A673 (cell line): ENCODE measurements around the gene SAPCD1. TPM values are rescaled to one million over a fixed set of nuclear protein-coding genes. Genes with fewer than 3 reads are reported as not detected.

Source experiments
- BruUV-seq: library from RNA; stranded (reverse); fragments of 400-500 nt; replicated peaks from 2 replicates; lab custom pipeline; 2021; lab: Mats Ljungman, UMichigan
- CTCF ChIA-PET: fragments of 300-600 bp; sonication (Branson Sonifier 250); formaldehyde crosslinking; loops from one replicate; lab custom pipeline; 2022; ENCODE audit warnings: antibody characterized with exemption; lab: Charles Lee
- POLR2A ChIA-PET: fragments of 300-600 bp; sonication (Branson Sonifier 250); formaldehyde crosslinking; loops from one replicate; lab custom pipeline; 2022; ENCODE audit warnings: antibody characterized with exemption; ENCODE audit not compliant: low non-redundant PET; lab: Charles Lee
- DNase-seq: peaks from one replicate; pipeline ENCODE4 v3.0.0-alpha.2; 2015; ENCODE audit warnings: low spot score
- H3K27ac ChIP-seq: fragments of 200-600 bp; sonication (generic); 2 replicates; pipeline ENCODE4 v1.5.1; 2016; ENCODE audit warnings: mixed run types, low read depth, mild to moderate bottlenecking, mixed read lengths, antibody characterized with exemption, low read length; ENCODE audit not compliant: poor library complexity, severe bottlenecking
- H3K27me3 ChIP-seq: fragments of 200-600 bp; sonication (generic); replicated peaks from 2 replicates; pipeline ENCODE4 v1.6.1; 2017; ENCODE audit warnings: mixed run types, low read depth, mild to moderate bottlenecking, mixed read lengths, antibody characterized with exemption, low read length; ENCODE audit not compliant: insufficient read depth, poor library complexity
- H3K36me3 ChIP-seq: fragments of 200-600 bp; sonication (generic); 2 replicates; pipeline ENCODE4 v1.6.1; 2016; ENCODE audit warnings: mixed run types, mild to moderate bottlenecking, mixed read lengths, antibody characterized with exemption, low read length; ENCODE audit not compliant: insufficient read depth, poor library complexity, severe bottlenecking
- H3K4me1 ChIP-seq: fragments of 200-600 bp; sonication (generic); 2 replicates; pipeline ENCODE4 v1.6.1; 2017; ENCODE audit warnings: mixed run types, mild to moderate bottlenecking, mixed read lengths, antibody characterized with exemption, low read length; ENCODE audit not compliant: insufficient read depth, poor library complexity, severe bottlenecking
- H3K4me3 ChIP-seq: fragments of 200-600 bp; sonication (generic); 2 replicates; pipeline ENCODE4 v1.5.1; 2016; ENCODE audit warnings: low read depth, mixed run types, mild to moderate bottlenecking, mixed read lengths, low read length; ENCODE audit not compliant: poor library complexity, severe bottlenecking
- H3K9me3 ChIP-seq: fragments of 200-600 bp; sonication (generic); 2 replicates; pipeline ENCODE4 v1.6.1; 2016; ENCODE audit warnings: mixed run types, low read depth, mild to moderate bottlenecking, mixed read lengths, antibody characterized with exemption, low read length; ENCODE audit not compliant: poor library complexity, severe bottlenecking
- CTCF ChIP-seq: fragments of 300-800, 200-600 bp; sonication (generic); conservative IDR thresholded peaks from 2 replicates; pipeline ENCODE4 v1.5.1; 2017; ENCODE audit warnings: low read depth, mild to moderate bottlenecking, antibody characterized with exemption, low read length, moderate library complexity, mixed read lengths
- EZH2 ChIP-seq: fragments of 200-600 bp; sonication (generic); IDR thresholded peaks from 2 replicates; pipeline ENCODE4 v1.6.1; 2017; ENCODE audit warnings: borderline replicate concordance, low read depth, mild to moderate bottlenecking, mixed read lengths, antibody characterized with exemption, low read length; ENCODE audit not compliant: poor library complexity, severe bottlenecking
- intact Hi-C: fragments of 100-400 bp; cut with micrococcal nuclease; formaldehyde crosslinking; loops from one replicate; pipeline ENCODE4 v1.10.0; 2022; ENCODE audit not compliant: unreplicated experiment
- total RNA-seq: library from RNA; stranded (reverse); gene quantifications from 2 replicates; pipeline ENCODE4 v1.2.3, GENCODE V29; 2021

The SAPCD1 gene
- total RNA-seq, 1 experiment from 2014 or later, result 9.9 TPM

- Histone ChIP-seq H3K9me3 (no peaks in the 10 kb centered on the region), H3K4me3 (no peak overlapping the region), H3K4me1 (peaks cover 7% of the 10 kb centered on the region), H3K27ac (no peak overlapping the region), H3K27me3 (no peaks in the 10 kb centered on the region), H3K36me3 (no peaks in the 10 kb centered on the region)
- no peak for DNase-seq
- POLR2A ChIA-PET, result no interaction called here
- BruUV-seq, result no TSS peak
- TF ChIP-seq EZH2, result no peak
- TF ChIP-seq CTCF, result no peak
- CTCF ChIA-PET, result no interaction called here
- intact Hi-C loops, result no loop called here
Observed at GRCh38 chr6:31811645-31812044, 49.2 kb downstream of the SAPCD1 start.

GRCh38 chr6:31813465-31813849, 51.0 kb downstream of the SAPCD1 start:
- Histone ChIP-seq H3K36me3 (no peaks in the 10 kb centered on the region), H3K9me3 (no peaks in the 10 kb centered on the region), H3K4me3 (peak overlapping the region; percentile 29), H3K27ac (peak overlapping the region; percentile 85), H3K27me3 (no peaks in the 10 kb centered on the region), H3K4me1 (peaks cover 7% of the 10 kb centered on the region)
- intact Hi-C loops, result no loop called here
- BruUV-seq, result no TSS peak
- CTCF ChIA-PET, result interaction anchor here (1.4 kb wide), 1 partner anchor 17 kb away, joined by 5 read pairs; no protein-coding TSS in a partner anchor
- POLR2A ChIA-PET, result no interaction called here
- no peak for DNase-seq
- no peak for TF ChIP-seq CTCF
- no peak for TF ChIP-seq EZH2

Other genes starting within 250 kb of the SAPCD1 start
- not detected in 2 replicates for gene MCCD1, start 233.7 kb upstream of the SAPCD1 start, total RNA-seq
- 558 and 594 TPM in 2 replicates for gene DDX39B, start 220.7 kb upstream of the SAPCD1 start, total RNA-seq
- 2.5 and 3.1 TPM in 2 replicates for gene ATP6V1G2, start 216.0 kb upstream of the SAPCD1 start, total RNA-seq
- gene NFKBIL1, start 215.0 kb upstream of the SAPCD1 start, total RNA-seq, result 15.7 and 17.2 TPM in 2 replicates
- not detected in 2 replicates for gene LTA, start 190.4 kb upstream of the SAPCD1 start, total RNA-seq
- gene TNF, start 187.1 kb upstream of the SAPCD1 start, total RNA-seq, result 0.17 and 0.42 TPM in 2 replicates
- gene LTB, start 180.2 kb upstream of the SAPCD1 start, total RNA-seq, result not detected in 2 replicates
- gene LST1, start 176.4 kb upstream of the SAPCD1 start, total RNA-seq, result not detected in 2 replicates
- gene NCR3, start 169.7 kb upstream of the SAPCD1 start, total RNA-seq, result not detected in 2 replicates
- gene AIF1, start 147.4 kb upstream of the SAPCD1 start, total RNA-seq, result 0.64 and 0.68 TPM in 2 replicates
- 289 and 313 TPM in 2 replicates for gene PRRC2A, start 141.9 kb upstream of the SAPCD1 start, total RNA-seq
- 391 and 393 TPM in 2 replicates for gene BAG6, start 110.0 kb upstream of the SAPCD1 start, total RNA-seq
- 2.5 and 4.8 TPM in 2 replicates for gene APOM, start 106.8 kb upstream of the SAPCD1 start, total RNA-seq
- 20.1 and 21.3 TPM in 2 replicates for gene C6orf47, start 101.9 kb upstream of the SAPCD1 start, total RNA-seq
- 27.7 and 32.0 TPM in 2 replicates for gene GPANK1, start 97.7 kb upstream of the SAPCD1 start, total RNA-seq
- 252 and 253 TPM in 2 replicates for gene CSNK2B, start 96.6 kb upstream of the SAPCD1 start, total RNA-seq
- 18.9 and 19.4 TPM in 2 replicates for gene LY6G5B, start 92.7 kb upstream of the SAPCD1 start, total RNA-seq
- gene LY6G5C, start 81.6 kb upstream of the SAPCD1 start, total RNA-seq, result 3.9 and 6.8 TPM in 2 replicates
- gene ABHD16A, start 59.3 kb upstream of the SAPCD1 start, total RNA-seq, result 36.3 and 45.6 TPM in 2 replicates
- not detected in 2 replicates for gene LY6G6F, start 55.8 kb upstream of the SAPCD1 start, total RNA-seq
- gene LY6G6D, start 47.3 kb upstream of the SAPCD1 start, total RNA-seq, result not detected in 2 replicates
- 0.42 and 0.80 TPM in 2 replicates for gene LY6G6C, start 40.9 kb upstream of the SAPCD1 start, total RNA-seq
- gene MPIG6B, start 39.3 kb upstream of the SAPCD1 start, total RNA-seq, result not detected in 2 replicates
- 68.2 and 86.7 TPM in 2 replicates for gene DDAH2, start 33.4 kb upstream of the SAPCD1 start, total RNA-seq
- 371 and 431 TPM in 2 replicates for gene CLIC1, start 26.1 kb upstream of the SAPCD1 start, total RNA-seq
- 76.4 and 102 TPM in 2 replicates for gene MSH5, start 22.7 kb upstream of the SAPCD1 start, total RNA-seq
- gene VWA7, start 14.7 kb downstream of the SAPCD1 start, total RNA-seq, result 2.7 and 2.8 TPM in 2 replicates
- gene VARS1, start 33.1 kb downstream of the SAPCD1 start, total RNA-seq, result 233 and 247 TPM in 2 replicates
- 99.8 and 104 TPM in 2 replicates for gene LSM2, start 44.3 kb downstream of the SAPCD1 start, total RNA-seq
- 1.1 and 1.4 TPM in 2 replicates for gene HSPA1L, start 52.6 kb downstream of the SAPCD1 start, total RNA-seq
- gene HSPA1A, start 52.9 kb downstream of the SAPCD1 start, total RNA-seq, result 113 and 129 TPM in 2 replicates
- gene HSPA1B, start 65.1 kb downstream of the SAPCD1 start, total RNA-seq, result 116 and 131 TPM in 2 replicates
- 28.5 and 34.3 TPM in 2 replicates for gene NEU1, start 100.2 kb downstream of the SAPCD1 start, total RNA-seq
- not detected in 2 replicates for gene SLC44A4, start 116.3 kb downstream of the SAPCD1 start, total RNA-seq
- 117 TPM in 2 replicates for gene EHMT2, start 135.0 kb downstream of the SAPCD1 start, total RNA-seq
- 21.3 and 25.5 TPM in 2 replicates for gene ZBTB12, start 139.4 kb downstream of the SAPCD1 start, total RNA-seq
- gene C2, start 165.1 kb downstream of the SAPCD1 start, total RNA-seq, result 0.56 and 1.2 TPM in 2 replicates
- gene CFB, start 183.4 kb downstream of the SAPCD1 start, total RNA-seq, result 0.32 TPM in 1 of 2 replicates, not detected in the other
- 94.3 and 96.8 TPM in 2 replicates for gene NELFE, start 196.3 kb downstream of the SAPCD1 start, total RNA-seq
- 64.2 and 71.3 TPM in 2 replicates for gene SKIC2, start 196.5 kb downstream of the SAPCD1 start, total RNA-seq
- gene DXO, start 209.5 kb downstream of the SAPCD1 start, total RNA-seq, result 35.6 and 37.2 TPM in 2 replicates
- 4.6 TPM in 2 replicates for gene C4A, start 219.4 kb downstream of the SAPCD1 start, total RNA-seq